ENCODE measurements around the gene ATP8A2.

ATP8A2 gene

DNA sequence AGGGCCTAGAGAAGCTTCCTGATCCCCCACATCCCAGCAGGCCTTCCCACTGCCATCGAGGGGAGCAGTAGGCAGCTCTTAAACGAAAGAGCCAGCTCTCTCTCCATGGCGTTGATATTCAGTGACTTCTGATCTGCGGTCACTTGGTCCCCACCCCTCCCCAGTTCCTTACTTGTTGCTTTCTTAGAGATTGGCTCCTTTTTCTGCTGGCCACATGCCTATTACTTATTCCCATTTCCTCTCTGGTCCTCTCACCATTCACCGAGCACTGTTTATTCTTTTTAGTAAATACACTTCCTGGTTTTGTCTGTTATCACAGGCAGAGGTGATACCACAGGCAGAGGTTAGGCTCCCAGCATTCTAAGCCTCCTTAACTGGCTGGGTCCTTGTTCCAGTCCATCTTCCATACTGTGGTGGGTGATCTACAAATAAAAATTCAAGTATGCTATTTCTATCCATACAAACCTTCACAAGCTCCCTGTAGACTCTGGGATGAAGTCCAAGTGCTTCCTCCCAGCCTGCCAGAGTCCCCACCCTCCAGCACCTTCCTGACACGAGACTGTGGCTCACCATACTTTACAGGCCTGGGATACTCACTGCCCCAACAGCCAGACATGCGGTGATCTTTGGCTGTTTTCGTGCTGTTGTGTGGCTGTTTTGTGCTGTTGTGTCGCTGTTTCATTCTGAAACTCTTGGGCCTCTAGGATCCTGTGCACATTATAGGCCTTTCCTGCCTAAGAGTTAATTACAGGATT lies 315.9 kb downstream of the ATP8A2 start:
- H3K27ac ChIP-seq: no peak overlapping the region

DNA sequence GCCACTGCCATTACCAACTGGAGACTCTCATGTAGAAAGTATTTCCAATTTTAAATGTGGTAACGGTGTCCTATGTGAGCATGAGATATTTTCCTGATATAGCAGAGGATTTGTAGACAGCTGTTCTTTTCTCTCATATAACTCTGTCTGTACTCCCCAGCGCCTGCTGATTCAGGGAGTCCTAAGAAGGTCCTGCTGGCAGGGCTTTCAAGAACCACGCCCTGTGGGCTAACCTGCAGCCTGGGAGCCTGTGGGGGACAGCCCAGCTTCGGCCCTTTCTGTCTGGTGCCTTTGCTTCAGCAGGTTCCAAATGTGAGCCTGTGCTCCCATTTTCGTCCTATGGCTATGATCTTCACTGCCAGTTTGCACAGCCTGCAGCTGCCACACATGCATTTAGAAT lies 316.8 kb downstream of the ATP8A2 start:
- H3K27ac ChIP-seq: no peak overlapping the region
- no peak for TF ChIP-seq ZFX (IDR thresholded peaks at IDR 0.05; ENCODE audit: borderline replicate concordance)
- TF ChIP-seq, protein P1, sequence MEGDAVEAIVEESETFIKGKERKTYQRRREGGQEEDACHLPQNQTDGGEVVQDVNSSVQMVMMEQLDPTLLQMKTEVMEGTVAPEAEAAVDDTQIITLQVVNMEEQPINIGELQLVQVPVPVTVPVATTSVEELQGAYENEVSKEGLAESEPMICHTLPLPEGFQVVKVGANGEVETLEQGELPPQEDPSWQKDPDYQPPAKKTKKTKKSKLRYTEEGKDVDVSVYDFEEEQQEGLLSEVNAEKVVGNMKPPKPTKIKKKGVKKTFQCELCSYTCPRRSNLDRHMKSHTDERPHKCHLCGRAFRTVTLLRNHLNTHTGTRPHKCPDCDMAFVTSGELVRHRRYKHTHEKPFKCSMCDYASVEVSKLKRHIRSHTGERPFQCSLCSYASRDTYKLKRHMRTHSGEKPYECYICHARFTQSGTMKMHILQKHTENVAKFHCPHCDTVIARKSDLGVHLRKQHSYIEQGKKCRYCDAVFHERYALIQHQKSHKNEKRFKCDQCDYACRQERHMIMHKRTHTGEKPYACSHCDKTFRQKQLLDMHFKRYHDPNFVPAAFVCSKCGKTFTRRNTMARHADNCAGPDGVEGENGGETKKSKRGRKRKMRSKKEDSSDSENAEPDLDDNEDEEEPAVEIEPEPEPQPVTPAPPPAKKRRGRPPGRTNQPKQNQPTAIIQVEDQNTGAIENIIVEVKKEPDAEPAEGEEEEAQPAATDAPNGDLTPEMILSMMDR (IDR thresholded peaks at IDR 0.05): no peak

More for the DNA sequence above, 315.9 kb downstream of the ATP8A2 start:
- TF ChIP-seq, protein P1 (IDR thresholded peaks at IDR 0.05): no peak
- no peak for TF ChIP-seq ZFX (IDR thresholded peaks at IDR 0.05; ENCODE audit: borderline replicate concordance)

DNA sequence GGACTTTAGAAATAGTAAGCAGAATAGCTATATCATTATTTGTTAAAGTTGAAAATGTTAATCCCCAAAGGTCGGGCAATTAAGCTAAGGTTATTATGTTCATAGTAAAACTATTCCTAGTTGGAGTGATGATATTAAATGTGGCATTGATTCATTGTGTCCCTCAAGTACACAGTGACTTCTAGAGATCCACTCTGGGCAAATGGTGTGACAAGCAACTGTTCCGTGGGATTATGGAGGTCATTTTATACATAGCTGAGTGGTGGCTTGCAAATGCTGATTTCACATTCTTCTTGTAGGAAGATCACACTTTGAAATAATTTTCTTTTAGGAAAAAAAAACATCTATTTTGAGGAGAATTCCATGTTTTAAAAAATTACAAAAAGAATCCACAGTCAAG lies 317.8 kb downstream of the ATP8A2 start:
- no peak for TF ChIP-seq ZFX (IDR thresholded peaks at IDR 0.05; ENCODE audit: borderline replicate concordance)
- TF ChIP-seq, protein P1 (IDR thresholded peaks at IDR 0.05): no peak

DNA sequence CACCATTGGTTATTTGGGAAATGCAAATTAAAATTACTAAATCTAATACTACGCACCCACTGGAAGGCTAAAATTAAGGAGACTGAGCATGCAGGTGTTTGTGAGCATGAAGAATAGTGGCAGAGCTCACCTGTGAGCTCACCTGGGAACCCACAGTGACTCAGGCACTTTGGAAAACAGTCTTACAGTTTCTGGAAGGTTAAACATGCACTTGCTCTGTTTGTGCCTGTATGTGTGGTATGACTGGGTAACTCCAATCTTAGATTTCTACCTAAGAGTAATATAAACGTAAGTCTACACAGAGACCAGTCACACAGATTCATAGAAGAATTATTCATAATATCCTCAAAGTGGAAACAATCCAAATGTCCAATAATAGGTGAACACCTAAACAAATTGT lies 318.8 kb downstream of the ATP8A2 start:
- H3K27ac ChIP-seq: no peak overlapping the region
- TF ChIP-seq ZFX (IDR thresholded peaks at IDR 0.05; ENCODE audit: borderline replicate concordance): no peak

More for the DNA sequence above, 317.8 kb downstream of the ATP8A2 start:
- no peak overlapping the region for H3K27ac ChIP-seq

DNA sequence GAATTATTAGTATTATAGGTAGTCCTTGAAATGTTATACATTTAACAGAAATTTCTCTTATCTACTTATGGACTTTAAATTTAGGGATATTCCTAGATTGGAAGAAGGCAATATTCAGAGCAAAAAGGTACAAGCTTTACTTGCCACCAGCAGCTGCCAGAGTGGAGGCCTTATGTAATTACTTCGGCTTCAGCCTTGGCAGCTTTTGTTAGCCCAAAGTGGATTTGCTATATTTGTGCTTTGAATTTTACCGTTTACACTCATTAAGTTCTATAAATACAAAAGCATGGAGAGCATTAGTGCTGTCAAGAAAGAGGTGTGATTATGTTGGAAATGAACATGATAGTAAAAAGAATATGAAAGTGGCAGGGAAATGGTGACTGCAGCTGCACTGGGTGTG lies 319.9 kb downstream of the ATP8A2 start:
- H3K27ac ChIP-seq: no peak overlapping the region
- TF ChIP-seq, protein P1 (IDR thresholded peaks at IDR 0.05): no peak
- no peak for TF ChIP-seq ZFX (IDR thresholded peaks at IDR 0.05; ENCODE audit: borderline replicate concordance)

DNA sequence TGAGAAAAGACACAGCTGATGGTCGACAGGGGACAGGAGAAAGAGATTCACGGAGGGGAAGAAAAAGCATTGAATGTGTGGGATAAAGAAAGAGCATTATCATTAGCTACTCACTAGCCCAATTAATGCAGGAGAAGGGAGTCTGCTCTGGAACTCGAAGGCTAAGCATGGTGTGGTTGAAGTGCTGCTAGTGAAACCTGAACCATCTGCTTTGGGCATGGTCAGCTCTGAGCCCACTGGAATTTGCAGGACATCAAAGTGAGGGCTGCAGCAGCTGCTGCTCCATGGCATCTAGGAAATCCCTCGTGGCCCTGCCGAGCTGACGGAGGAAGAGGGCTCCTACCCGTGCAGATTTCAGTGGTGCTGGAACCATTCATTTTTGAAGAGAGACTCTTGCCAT lies 320.3 kb downstream of the ATP8A2 start:
- no peak overlapping the region for H3K27ac ChIP-seq
- no peak for TF ChIP-seq ZFX (IDR thresholded peaks at IDR 0.05; ENCODE audit: borderline replicate concordance)
- TF ChIP-seq, protein P1 (IDR thresholded peaks at IDR 0.05): no peak

DNA sequence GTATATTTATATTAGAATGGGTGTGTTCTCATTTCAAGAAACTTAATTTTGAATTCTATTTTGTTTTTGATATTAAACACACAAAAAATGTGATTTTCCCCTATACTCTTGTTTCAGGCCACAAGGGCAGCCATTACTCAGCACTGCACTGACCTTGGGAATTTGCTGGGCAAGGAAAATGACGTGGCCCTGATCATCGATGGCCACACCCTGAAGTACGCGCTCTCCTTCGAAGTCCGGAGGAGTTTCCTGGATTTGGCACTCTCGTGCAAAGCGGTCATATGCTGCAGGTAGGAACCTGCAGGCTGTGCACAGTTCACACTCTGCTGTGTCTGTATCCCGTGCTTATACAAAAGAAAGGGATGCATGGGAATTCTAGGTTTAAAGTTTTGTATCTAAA lies 327.3 kb downstream of the ATP8A2 start:
- no peak overlapping the region for H3K27ac ChIP-seq
- TF ChIP-seq, protein P1 (IDR thresholded peaks at IDR 0.05): no peak
- TF ChIP-seq ZFX (IDR thresholded peaks at IDR 0.05; ENCODE audit: borderline replicate concordance): no peak

Measured in 22Rv1 (cell line).